Medulla oblongata (tissue), 1 donor: ENCODE results near the gene RASGEF1C.
"Not testable (repeated sequence)": the region's sequence is repeated elsewhere in the genome, so short reads cannot be mapped to it uniquely, and the experiment has no call there.

Experiments used
- DNase-seq: peaks from one replicate; pipeline ENCODE4 v3.0.0-alpha.2; 2015; ENCODE audit errors: extremely low spot score

Gene RASGEF1C

GRCh38 chr5:180135967-180136629 lies 72.9 kb downstream of the RASGEF1C start:
- no peak for DNase-seq

- peak; percentile 65 for DNase-seq
These were observed 73.7 kb downstream of the RASGEF1C start for GRCh38 chr5:180135128-180135955.

GRCh38 chr5:180133971-180134508 lies 75.0 kb downstream of the RASGEF1C start:
- DNase-seq: no peak

- DNase-seq: no peak
These were observed 75.5 kb downstream of the RASGEF1C start for GRCh38 chr5:180133551-180133950.

- DNase-seq: no peak
These were observed 76.0 kb downstream of the RASGEF1C start for GRCh38 chr5:180133060-180133459.

GRCh38 chr5:180130876-180131740 lies 77.9 kb downstream of the RASGEF1C start:
- no peak for DNase-seq

- no peak for DNase-seq
These were observed 78.6 kb downstream of the RASGEF1C start for GRCh38 chr5:180130291-180130869.

- DNase-seq: no peak
These were observed 79.5 kb downstream of the RASGEF1C start for GRCh38 chr5:180129291-180130190.

- peak; percentile 82 for DNase-seq
These were observed 80.2 kb downstream of the RASGEF1C start for GRCh38 chr5:180128671-180129261.

GRCh38 chr5:180127682-180128670 lies 81.0 kb downstream of the RASGEF1C start:
- no peak for DNase-seq

- no peak for DNase-seq
These were observed 82.0 kb downstream of the RASGEF1C start for GRCh38 chr5:180126716-180127681.

GRCh38 chr5:180126156-180126555 lies 82.9 kb downstream of the RASGEF1C start:
- not testable (repeated sequence) for DNase-seq

GRCh38 chr5:180124662-180125061 lies 84.3 kb downstream of the RASGEF1C start:
- not testable (repeated sequence) for DNase-seq

- no peak for DNase-seq
These were observed 86.1 kb downstream of the RASGEF1C start for GRCh38 chr5:180122875-180123274.

- no peak for DNase-seq
These were observed 87.1 kb downstream of the RASGEF1C start for GRCh38 chr5:180121826-180122413.

GRCh38 chr5:180120237-180121101 lies 88.5 kb downstream of the RASGEF1C start:
- DNase-seq: no peak
